Measurements from ENCODE around the gene KLHL11.

DNA sequence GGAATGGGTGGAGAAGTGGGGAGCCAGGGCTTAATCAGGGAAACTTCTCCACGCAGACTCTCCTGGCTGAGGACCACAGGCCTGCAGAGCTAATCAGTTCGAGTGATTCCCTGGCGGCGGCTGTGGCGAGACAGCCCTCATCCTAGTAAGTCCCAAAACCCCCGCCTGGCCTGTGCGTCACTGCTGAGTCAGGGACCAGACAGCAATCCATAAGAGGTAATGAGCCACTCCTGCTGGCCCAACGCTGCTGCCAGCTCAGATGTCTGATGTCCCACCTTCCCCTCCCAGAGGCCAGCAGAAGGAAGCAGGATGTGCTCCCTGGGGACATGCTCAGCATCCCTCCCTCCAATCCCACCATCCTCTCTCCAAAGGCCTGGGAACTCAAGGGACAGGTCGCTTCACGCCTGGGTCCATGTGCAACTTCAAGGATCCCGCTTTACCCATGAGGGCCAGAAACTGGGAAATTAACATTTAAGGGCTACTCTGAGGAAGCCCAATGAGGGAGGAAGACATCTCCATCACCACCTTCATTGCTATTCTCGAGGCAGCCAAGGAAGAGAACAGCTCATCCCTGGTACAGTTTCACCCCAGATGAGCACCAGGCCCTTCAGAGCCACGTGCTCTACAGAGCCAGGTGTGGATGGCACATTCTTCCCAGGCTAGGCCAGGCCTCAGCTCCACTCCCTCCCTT, 45.6 kb upstream of the KLHL11 start:
- TF ChIP-seq CTCF (conservative IDR thresholded peaks at IDR 0.05 in 1 of 2, IDR thresholded peaks at IDR 0.05 in 1 of 2; ENCODE audit: low read depth in 1 of 2, low read length in 2 of 2), result no peak
- no peak for TF ChIP-seq EZH2 (IDR thresholded peaks at IDR 0.05; ENCODE audit: low read length, missing control alignments)
